Activated CD4-positive, alpha-beta T cell treated with anti-CD3 and anti-CD28 coated beads for 36 hours (primary cell): ENCODE data around the gene KRT16. TPM values are rescaled to one million over a fixed set of nuclear protein-coding genes. Genes with fewer than 3 reads are reported as not detected.

ENCODE experiments used
- ATAC-seq: fragments of 200-7000 bp; cut with Tn5 transposase; one replicate; pipeline ENCODE4 v1.10.0; 2021; ENCODE audit warnings: mild to moderate bottlenecking, moderate library complexity
- CTCF ChIA-PET: fragments of 350-600 bp; sonication (Branson Sonifier 250); formaldehyde crosslinking; loops from one replicate; lab custom pipeline; 2021; ENCODE audit warnings: antibody characterized with exemption; lab: Charles Lee
- POLR2A ChIA-PET: fragments of 350-600 bp; sonication (Branson Sonifier 250); formaldehyde crosslinking; loops from one replicate; lab custom pipeline; 2021; ENCODE audit warnings: antibody characterized with exemption, inconsistent platforms; lab: Charles Lee
- DNase-seq: peaks from one replicate; pipeline ENCODE4 v3.0.0-alpha.2; 2020
- H3K27ac Mint-ChIP-seq: one replicate; pipeline ENCODE4 v1.8.0; 2021; ENCODE audit warnings: mixed read lengths
- H3K27me3 Mint-ChIP-seq: one replicate; pipeline ENCODE4 v1.8.0; 2021; ENCODE audit warnings: mixed read lengths
- H3K36me3 Mint-ChIP-seq: one replicate; pipeline ENCODE4 v1.8.0; 2021; ENCODE audit warnings: low read depth, mixed read lengths
- H3K4me1 Mint-ChIP-seq: one replicate; pipeline ENCODE4 v1.8.0; 2021; ENCODE audit warnings: mixed read lengths
- H3K4me3 Mint-ChIP-seq: one replicate; pipeline ENCODE4 v1.8.0; 2021; ENCODE audit warnings: mild to moderate bottlenecking, moderate library complexity, mixed read lengths
- H3K9me3 Mint-ChIP-seq: one replicate; pipeline ENCODE4 v1.8.0; 2021; ENCODE audit warnings: low read depth, mixed read lengths
- intact Hi-C, 2 experiments: fragments of 100-400 bp; cut with DNase I in 1 of 2; cut with micrococcal nuclease in 1 of 2; formaldehyde crosslinking; loops; one replicate each; pipeline versions ENCODE4 v1.14.2 to v1.15.1; 2022 to 2024; cut with DNase I, micrococcal nuclease
- total RNA-seq, 2 experiments: library from RNA; stranded (reverse); gene quantifications; one replicate each; pipeline ENCODE4 v1.2.3, GENCODE V29; 2021

Gene KRT16
- total RNA-seq, 2 experiments from 2014 or later = not detected

DNA sequence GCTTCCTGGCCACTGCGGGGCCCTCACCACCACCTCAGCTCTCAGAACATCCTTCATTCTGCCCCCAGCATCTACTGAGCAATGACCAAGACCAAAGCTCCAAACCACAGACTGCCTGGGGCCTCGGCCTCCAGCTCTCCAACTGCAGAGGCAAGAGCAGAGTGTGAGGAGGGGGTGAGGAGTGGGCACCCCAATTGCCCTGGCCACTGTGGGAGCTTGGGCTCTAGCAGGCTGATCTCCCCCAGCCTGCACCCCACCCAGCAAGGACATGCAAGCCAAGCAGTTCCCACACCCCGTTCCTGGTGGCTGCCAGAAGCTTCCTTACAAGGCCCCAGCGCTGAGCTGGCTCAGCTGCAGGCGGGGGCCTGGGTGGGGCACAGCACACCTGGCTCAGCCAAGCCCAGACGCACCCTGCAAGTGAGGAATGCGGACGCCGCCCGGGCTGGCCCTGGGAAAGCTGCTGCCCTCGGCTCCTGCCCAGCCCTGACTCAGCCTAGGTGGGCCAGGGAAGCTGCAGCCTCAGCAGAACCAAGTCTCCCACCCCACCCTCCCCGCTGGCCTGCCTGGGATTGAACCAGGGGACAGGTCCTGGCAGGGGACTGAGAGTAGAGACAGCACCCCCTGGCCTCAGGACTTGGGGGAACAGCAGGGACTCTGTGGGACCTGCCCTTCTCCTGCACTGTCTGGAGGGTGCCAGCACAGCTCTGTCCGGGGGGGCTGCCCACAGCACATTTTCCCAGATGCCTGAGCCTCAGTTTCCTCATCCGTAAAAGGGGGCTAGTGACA lies 41.5 kb upstream of the KRT16 start:
- Mint-ChIP-seq H3K4me3 (no peak overlapping the region), H3K4me1 (no peaks in the 10 kb centered on the region), H3K9me3 (no peaks in the 10 kb centered on the region), H3K27me3 (no peaks in the 10 kb centered on the region), H3K27ac (no peak overlapping the region), H3K36me3 (no peaks in the 10 kb centered on the region)
- no peak for DNase-seq
- POLR2A ChIA-PET = no interaction called here
- no peak for ATAC-seq
- intact Hi-C loops = no loop called here
- CTCF ChIA-PET = interaction anchor here (0.5 to 10.3 kb wide), 6 partner anchors 12 to 1023 kb away, joined by 3 to 252 read pairs (median 4); no protein-coding TSS in a partner anchor

- no peak overlapping the region for H3K4me3 Mint-ChIP-seq
- H3K27me3 Mint-ChIP-seq = no peaks in the 10 kb centered on the region
- no peak for DNase-seq
- POLR2A ChIA-PET = no interaction called here
- CTCF ChIA-PET = interaction anchor here (0.5 to 10.3 kb wide), 4 partner anchors 13 to 1022 kb away, joined by 3 to 252 read pairs (median 4); no protein-coding TSS in a partner anchor
- ATAC-seq = no peak
- peaks cover 4% of the 10 kb centered on the region for H3K4me1 Mint-ChIP-seq
- intact Hi-C loops = no loop called here
- H3K9me3 Mint-ChIP-seq = no peaks in the 10 kb centered on the region
- H3K36me3 Mint-ChIP-seq = no peaks in the 10 kb centered on the region
- H3K27ac Mint-ChIP-seq = no peak overlapping the region
These were observed 40.9 kb upstream of the KRT16 start for GRCh38 chr17:41653421-41653820.

DNA sequence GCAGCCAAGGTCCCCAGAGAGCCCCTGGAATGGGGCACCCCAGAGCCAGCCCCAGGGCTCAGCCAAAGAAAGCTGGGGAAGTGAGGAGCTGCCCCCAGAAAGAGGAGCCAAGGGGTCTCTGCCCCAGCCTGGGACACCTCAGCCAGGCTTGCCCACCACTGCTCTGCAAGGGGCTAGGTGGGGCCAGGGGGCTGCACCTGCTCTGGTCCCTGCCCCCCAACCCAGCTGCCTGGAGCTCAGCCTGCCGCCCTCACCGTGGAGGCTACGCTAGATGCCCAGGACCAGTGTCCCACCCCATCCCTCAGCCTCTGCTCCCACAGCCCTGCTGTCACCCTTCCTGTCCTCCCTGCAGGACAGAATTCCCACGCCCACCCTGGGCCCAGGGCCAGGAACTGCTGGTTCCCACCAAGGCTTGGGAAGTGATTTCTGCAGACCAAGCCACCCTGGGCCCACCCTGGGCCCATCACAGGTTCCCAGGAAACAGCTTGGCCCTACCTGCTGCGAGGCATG lies 39.9 kb upstream of the KRT16 start:
- CTCF ChIA-PET = interaction anchor here (0.6 to 10.3 kb wide), 5 partner anchors 8 to 800 kb away, joined by 3 to 252 read pairs (median 4); no protein-coding TSS in a partner anchor
- no peak for DNase-seq
- H3K4me3 Mint-ChIP-seq = no peak overlapping the region
- no peaks in the 10 kb centered on the region for H3K36me3 Mint-ChIP-seq
- H3K27ac Mint-ChIP-seq = no peak overlapping the region
- POLR2A ChIA-PET = no interaction called here
- H3K4me1 Mint-ChIP-seq = peaks cover 9% of the 10 kb centered on the region
- no peaks in the 10 kb centered on the region for H3K27me3 Mint-ChIP-seq
- ATAC-seq = no peak
- no peaks in the 10 kb centered on the region for H3K9me3 Mint-ChIP-seq
- intact Hi-C loops = no loop called here

- ATAC-seq = no peak
- CTCF ChIA-PET = interaction anchor here (0.6 to 10.3 kb wide), 6 partner anchors 9 to 799 kb away, joined by 3 to 252 read pairs (median 4); no protein-coding TSS in a partner anchor
- no peaks in the 10 kb centered on the region for H3K27me3 Mint-ChIP-seq
- H3K36me3 Mint-ChIP-seq = no peaks in the 10 kb centered on the region
- no peaks in the 10 kb centered on the region for H3K9me3 Mint-ChIP-seq
- H3K27ac Mint-ChIP-seq = no peak overlapping the region
- no peak overlapping the region for H3K4me3 Mint-ChIP-seq
- no peak for DNase-seq
- intact Hi-C loops = no loop called here
- POLR2A ChIA-PET = interaction anchor here (0.8 kb wide), 1 partner anchor 102 kb away, joined by 4 read pairs; no protein-coding TSS in a partner anchor
- H3K4me1 Mint-ChIP-seq = peaks cover 9% of the 10 kb centered on the region
These were observed 39.3 kb upstream of the KRT16 start for GRCh38 chr17:41651625-41652460.

DNA sequence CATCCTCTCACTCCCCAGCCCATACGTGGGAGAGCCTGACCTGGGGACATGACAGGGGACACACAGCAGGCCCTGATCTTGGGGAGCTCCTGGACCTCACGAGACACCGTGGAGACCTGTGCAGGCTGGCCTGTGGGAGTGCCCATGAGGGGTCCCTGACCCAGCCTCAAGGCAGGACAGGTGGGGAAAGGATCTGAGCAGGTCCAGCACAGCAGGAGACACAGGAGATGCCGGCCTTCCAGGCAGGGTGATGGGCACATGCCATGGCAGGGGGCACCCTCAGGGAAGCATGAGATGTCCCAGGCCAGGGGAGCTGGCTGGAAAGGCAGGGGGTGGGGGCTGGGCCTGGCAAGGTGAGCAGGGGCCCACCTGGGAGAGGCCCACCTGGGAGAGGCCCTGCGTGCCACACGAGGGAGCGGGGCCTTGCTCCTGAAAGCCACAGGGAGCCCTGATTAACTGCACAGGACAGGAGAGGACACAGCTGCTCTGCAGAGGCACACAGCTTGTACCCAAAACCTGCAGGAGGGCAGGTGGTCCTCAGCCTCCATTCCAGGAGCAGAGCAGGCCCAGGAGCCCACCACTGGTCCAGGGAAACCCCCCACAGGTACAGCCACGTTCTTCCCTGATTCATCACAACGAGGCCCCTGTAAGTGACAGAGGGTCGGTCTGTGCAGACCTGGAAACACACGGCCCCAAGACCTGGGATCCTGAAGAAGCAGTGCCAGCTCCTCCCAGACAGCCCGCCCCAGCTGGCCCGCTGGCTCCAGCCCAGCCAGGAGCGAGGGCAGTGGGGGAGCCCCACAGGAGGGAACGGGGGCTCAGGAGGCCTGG lies 38.4 kb upstream of the KRT16 start:
- H3K4me1 Mint-ChIP-seq = peaks cover 9% of the 10 kb centered on the region
- H3K4me3 Mint-ChIP-seq = no peak overlapping the region
- no peaks in the 10 kb centered on the region for H3K36me3 Mint-ChIP-seq
- ChIA-PET CTCF (interaction anchor here (0.9 to 10.3 kb wide), 4 partner anchors 9 to 100 kb away, joined by 3 to 252 read pairs (median 44); no protein-coding TSS in a partner anchor), POLR2A (interaction anchor here (0.8 kb wide), 1 partner anchor 101 kb away, joined by 4 read pairs; no protein-coding TSS in a partner anchor)
- ATAC-seq (no peak), DNase-seq (no peak)
- H3K27me3 Mint-ChIP-seq = no peaks in the 10 kb centered on the region
- no peaks in the 10 kb centered on the region for H3K9me3 Mint-ChIP-seq
- H3K27ac Mint-ChIP-seq = no peak overlapping the region
- intact Hi-C loops = no loop called here

- Mint-ChIP-seq H3K27ac (no peak overlapping the region), H3K4me3 (no peak overlapping the region), H3K36me3 (no peaks in the 10 kb centered on the region), H3K27me3 (no peaks in the 10 kb centered on the region), H3K9me3 (no peaks in the 10 kb centered on the region), H3K4me1 (peaks cover 9% of the 10 kb centered on the region)
- CTCF ChIA-PET = interaction anchor here (0.7 to 10.3 kb wide), 6 partner anchors 9 to 105 kb away, joined by 3 to 252 read pairs (median 11); no protein-coding TSS in a partner anchor
- no peak for DNase-seq
- intact Hi-C loops = loop anchor here (2.0 to 5.0 kb wide), 4 partner anchors 163 to 848 kb away; no protein-coding TSS in a partner anchor
- no peak for ATAC-seq
- POLR2A ChIA-PET = interaction anchor here (0.6 kb wide), 1 partner anchor 1035 kb away, joined by 3 read pairs; no protein-coding TSS in a partner anchor
These were observed 37.5 kb upstream of the KRT16 start for GRCh38 chr17:41649923-41650519.

DNA sequence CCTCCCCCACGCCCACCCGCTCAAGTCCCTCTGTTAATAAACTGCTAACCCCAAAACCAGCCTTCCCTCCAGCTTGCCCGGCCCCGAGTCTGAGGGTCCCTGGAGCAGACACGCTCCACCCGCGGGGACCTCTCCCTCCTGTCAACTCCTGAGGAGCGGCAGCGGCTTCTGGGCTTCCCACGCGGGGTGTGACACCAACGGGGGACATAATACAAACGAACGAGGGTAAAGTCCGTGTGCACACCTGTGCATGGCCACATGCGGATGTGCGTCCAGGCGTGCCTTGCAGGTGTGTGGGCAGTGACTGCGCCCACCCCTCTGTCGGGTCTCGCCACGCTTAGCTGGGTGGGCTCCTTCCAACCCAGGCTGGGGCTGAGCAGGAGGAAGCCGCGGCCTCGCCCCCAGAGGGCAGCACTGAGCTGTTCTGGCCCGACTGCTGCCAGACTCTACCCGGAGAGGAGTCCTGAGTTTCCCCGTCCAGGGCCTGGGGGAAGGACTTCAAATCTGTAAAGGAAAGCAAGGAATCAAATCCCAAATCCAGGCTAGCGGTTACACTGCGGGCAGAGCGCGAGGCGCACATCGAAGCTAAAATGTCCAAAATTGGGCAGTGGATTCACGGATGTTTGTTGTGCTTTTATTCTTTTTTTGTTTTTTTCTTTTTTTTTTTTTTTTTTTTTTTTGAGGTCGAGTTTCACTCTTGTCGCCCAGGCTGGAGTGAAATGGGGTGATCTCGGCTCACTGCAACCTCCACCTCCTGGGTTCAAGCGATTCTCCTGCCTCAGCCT lies 36.0 kb upstream of the KRT16 start:
- H3K9me3 Mint-ChIP-seq = no peaks in the 10 kb centered on the region
- POLR2A ChIA-PET = interaction anchor here (0.6 kb wide), 1 partner anchor 56 kb away, joined by 3 read pairs; no protein-coding TSS in a partner anchor
- no peaks in the 10 kb centered on the region for H3K27me3 Mint-ChIP-seq
- peak overlapping the region; percentile 66 for H3K27ac Mint-ChIP-seq
- peak; percentile 91 for ATAC-seq
- peak; percentile 92 for DNase-seq
- intact Hi-C loops = loop anchor here (1.0 to 5.0 kb wide), 10 partner anchors 14 to 846 kb away; no protein-coding TSS in a partner anchor
- no peaks in the 10 kb centered on the region for H3K36me3 Mint-ChIP-seq
- peak overlapping the region; percentile 50 for H3K4me3 Mint-ChIP-seq
- CTCF ChIA-PET = interaction anchor here (0.5 to 10.3 kb wide), 46 partner anchors 8 to 1491 kb away, joined by 3 to 252 read pairs (median 4); partner anchors contain the start of genes EIF1 and KRT17
- peaks cover 9% of the 10 kb centered on the region for H3K4me1 Mint-ChIP-seq

- intact Hi-C loops = loop anchor here (1.0 to 5.0 kb wide), 10 partner anchors 14 to 846 kb away; no protein-coding TSS in a partner anchor
- no peaks in the 10 kb centered on the region for H3K9me3 Mint-ChIP-seq
- ATAC-seq = peak; percentile 81
- no peaks in the 10 kb centered on the region for H3K36me3 Mint-ChIP-seq
- H3K4me1 Mint-ChIP-seq = peaks cover 9% of the 10 kb centered on the region
- POLR2A ChIA-PET = no interaction called here
- no peak overlapping the region for H3K27ac Mint-ChIP-seq
- no peaks in the 10 kb centered on the region for H3K27me3 Mint-ChIP-seq
- H3K4me3 Mint-ChIP-seq = peak overlapping the region; percentile 50
- DNase-seq = peak; percentile 95
- CTCF ChIA-PET = interaction anchor here (0.6 to 10.3 kb wide), 32 partner anchors 8 to 829 kb away, joined by 3 to 252 read pairs (median 4); partner anchors contain the start of gene KRT17
These were observed 35.4 kb upstream of the KRT16 start for GRCh38 chr17:41647940-41648410.

GRCh38 chr17:41647038-41647813 lies 34.7 kb upstream of the KRT16 start:
- Mint-ChIP-seq H3K4me3 (no peak overlapping the region), H3K27ac (no peak overlapping the region), H3K36me3 (no peaks in the 10 kb centered on the region), H3K9me3 (no peaks in the 10 kb centered on the region), H3K27me3 (no peaks in the 10 kb centered on the region), H3K4me1 (peaks cover 9% of the 10 kb centered on the region)
- ATAC-seq = no peak
- intact Hi-C loops = loop anchor here (5.0 kb wide), 2 partner anchors 790 to 845 kb away; no protein-coding TSS in a partner anchor
- ChIA-PET CTCF (interaction anchor here (0.8 to 10.3 kb wide), 6 partner anchors 10 to 103 kb away, joined by 3 to 252 read pairs (median 5); no protein-coding TSS in a partner anchor), POLR2A (no interaction called here)
- no peak for DNase-seq
